ENCODE data around the gene RNF114.
"Not testable (repeated sequence)": the region's sequence is repeated elsewhere in the genome, so short reads cannot be mapped to it uniquely, and the experiment has no call there.

Gene RNF114

GRCh38 chr20:49965781-49966305 is 29.6 kb downstream of the RNF114 start:
- DNase-seq (ENCODE audit: low read depth), result no peak

GRCh38 chr20:49966861-49967260 is 30.7 kb downstream of the RNF114 start:
- DNase-seq (ENCODE audit: low read depth), result no peak

- DNase-seq (ENCODE audit: low read depth), result no peak
Measured at GRCh38 chr20:49969234-49969633, 33.0 kb downstream of the RNF114 start.

GRCh38 chr20:49969946-49970345 is 33.7 kb downstream of the RNF114 start:
- DNase-seq (ENCODE audit: low read depth), result no peak

DNA sequence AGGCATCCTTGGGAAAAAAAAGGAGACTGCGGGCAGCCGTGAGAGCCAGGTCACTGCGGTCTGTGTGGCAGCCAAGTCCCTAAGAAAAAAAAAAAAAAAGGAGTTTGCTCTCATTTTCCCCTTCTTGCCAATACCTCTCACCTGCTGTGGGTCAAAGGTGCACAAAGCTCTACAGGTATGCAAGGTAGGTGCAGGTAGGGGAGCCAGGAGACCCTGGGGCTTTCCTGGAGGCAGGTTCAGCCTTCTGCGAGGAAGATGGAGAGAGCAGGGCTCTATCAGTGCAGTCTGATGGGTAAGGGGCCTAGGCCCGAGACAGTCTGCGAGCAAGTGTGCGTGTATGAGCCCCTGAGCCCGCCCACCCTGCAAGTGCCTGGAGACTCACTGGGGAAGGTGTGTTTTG is 34.3 kb downstream of the RNF114 start:
- no peak for DNase-seq (ENCODE audit: low read depth)

- no peak for DNase-seq (ENCODE audit: low read depth)
Measured at GRCh38 chr20:49973981-49974380, 37.8 kb downstream of the RNF114 start.

DNA sequence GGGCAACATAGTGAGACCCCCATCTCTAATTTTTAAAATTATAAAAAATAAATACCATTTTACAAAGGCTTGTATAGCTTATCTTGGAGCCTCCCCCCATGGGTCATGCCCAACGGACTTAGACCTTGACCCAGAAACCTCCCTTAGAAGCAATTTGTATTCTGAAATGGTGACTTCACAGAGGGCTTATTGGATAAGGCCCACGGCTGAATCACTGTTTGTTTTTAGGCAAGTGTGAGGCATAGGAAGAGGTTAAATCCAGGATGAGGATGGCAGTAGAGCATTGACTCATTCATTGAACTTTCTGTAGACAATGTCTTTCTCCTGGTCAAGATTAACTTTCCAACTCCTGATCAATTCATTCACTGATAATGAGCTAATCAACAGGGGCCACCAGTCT is 40.3 kb downstream of the RNF114 start:
- DNase-seq (ENCODE audit: low read depth), result no peak

- not testable (repeated sequence) for DNase-seq (ENCODE audit: low read depth)
Measured at GRCh38 chr20:49977740-49978139, 41.5 kb downstream of the RNF114 start.

- DNase-seq (ENCODE audit: low read depth), result no peak
Measured at GRCh38 chr20:49978685-49979029, 42.5 kb downstream of the RNF114 start.

DNA sequence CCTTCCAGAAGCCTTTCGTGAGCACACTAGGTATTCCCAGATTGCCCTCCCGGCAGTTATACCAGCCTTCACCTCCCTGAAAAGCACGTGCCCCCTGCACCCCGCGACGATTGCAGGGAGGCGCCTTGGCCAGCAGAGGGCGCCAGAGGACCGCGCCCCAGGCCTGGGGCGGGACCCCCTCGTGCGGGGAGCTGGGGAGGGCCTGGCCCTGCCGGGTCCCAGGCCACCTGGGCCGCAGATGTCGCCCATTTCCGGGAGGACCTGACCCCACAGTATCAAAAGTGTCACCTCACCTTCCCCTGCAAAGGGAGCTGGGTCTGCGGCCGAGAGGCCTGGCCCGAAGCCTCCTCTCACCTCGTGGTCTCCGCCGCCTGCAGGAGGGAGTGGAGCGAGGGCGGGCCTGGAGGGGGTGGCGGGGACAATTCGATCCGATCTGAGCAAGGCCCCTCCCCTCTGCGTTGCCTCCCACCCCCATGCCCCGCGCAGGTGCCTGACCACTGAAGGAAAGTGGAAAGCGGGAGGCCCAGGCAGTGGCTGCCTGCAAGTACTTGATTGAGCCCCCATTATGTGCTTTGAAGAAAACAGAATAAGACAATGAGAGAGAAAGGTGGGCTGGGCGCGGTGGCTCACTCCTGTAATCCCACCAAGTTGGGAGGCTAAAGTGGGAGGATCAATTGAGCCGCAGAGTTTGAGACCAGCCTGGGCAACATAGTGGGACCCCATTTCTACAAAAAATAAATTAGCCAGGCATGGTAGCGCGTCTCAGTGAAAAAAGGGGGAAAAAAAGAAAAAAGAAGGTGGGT is 43.0 kb downstream of the RNF114 start:
- DNase-seq (ENCODE audit: low read depth), result peak; percentile 58

DNA sequence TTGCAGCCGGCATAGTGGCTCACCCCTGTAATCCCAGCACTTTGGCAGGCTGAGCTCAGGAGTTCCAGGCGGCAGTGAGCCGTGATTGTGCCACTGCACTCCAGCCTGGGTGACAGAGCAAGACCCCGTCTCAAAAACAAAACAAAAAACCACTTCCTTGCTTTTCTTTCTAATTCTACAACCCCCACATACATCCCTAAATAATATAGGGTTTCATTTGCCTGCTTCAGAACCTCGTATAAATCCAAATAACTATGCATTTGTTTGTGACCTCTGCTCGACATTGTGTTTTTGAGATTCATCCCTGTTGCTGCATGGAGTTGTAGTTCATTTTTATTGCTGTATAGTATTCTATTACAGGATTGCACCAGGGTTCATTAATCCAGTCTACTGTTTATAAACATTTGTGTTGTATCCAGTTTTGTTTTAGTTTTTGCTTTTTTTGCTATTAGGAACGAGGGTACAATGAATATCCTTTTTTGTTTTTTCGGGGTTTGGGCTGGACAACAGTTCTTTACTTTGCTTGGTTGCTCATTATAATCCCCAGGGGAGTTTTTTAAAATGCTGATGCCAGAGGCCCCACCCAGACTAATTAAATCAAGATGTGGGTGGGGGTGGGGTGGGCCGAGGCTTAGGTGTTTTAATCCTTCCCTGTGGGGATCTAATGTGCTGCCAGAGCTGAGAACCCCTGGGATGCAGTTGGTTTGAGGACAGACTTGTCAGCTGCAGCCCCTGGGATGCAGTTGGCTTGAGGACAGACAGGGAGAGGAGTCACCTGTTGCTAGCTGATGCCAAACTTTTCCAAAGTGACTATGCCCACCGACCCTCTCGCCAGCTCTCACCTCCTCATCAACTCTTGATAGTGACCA is 44.2 kb downstream of the RNF114 start:
- no peak for DNase-seq (ENCODE audit: low read depth)

- DNase-seq (ENCODE audit: low read depth), result no peak
Measured at GRCh38 chr20:49981218-49982071, 45.2 kb downstream of the RNF114 start.

- no peak for DNase-seq (ENCODE audit: low read depth)
Measured at GRCh38 chr20:49982072-49982345, 45.8 kb downstream of the RNF114 start.

DNA sequence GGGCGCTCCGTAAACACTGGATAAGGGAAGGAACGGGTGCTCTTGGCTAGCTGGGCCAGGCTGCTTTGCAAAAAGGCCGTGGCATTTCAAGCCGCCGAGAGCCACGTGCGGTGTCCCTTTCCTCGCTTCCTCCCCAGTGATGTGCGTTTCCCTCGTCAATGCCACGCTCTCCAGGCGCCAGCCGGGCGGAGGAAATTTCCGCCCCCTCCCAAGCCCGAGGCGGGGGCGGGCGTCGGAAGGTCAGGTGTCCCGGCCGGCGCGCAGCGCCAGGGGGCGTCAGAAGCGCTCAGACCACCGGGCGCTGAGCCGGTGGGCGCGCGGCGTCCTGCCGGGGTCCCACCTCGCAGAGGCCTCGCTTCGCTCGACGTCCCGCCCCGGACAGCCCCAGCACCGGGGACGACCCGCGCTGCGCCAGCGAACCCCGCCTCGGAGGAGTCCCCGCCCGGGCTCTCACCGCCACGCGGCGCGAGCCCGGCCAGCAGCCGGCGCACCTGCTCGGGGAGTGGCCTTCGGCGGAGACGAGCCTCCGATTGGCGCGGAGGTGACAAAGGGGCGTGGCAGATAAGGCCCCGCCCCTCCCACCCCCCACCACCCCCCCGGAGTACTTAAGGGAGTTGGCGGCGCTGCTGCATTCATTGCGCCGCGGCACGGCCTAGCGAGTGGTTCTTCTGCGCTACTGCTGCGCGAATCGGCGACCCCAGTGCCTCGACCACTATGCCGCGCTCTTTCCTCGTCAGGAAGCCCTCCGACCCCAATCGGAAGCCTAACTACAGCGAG is 46.3 kb downstream of the RNF114 start, which contains the start of gene SNAI1:
Gene SNAI1, plus strand, starts transcription at position 635 of the 777 bp plus-strand sequence. Its CDS starts 80 bp downstream, at position 715.
- DNase-seq (ENCODE audit: low read depth), result peak; percentile 80

DNA sequence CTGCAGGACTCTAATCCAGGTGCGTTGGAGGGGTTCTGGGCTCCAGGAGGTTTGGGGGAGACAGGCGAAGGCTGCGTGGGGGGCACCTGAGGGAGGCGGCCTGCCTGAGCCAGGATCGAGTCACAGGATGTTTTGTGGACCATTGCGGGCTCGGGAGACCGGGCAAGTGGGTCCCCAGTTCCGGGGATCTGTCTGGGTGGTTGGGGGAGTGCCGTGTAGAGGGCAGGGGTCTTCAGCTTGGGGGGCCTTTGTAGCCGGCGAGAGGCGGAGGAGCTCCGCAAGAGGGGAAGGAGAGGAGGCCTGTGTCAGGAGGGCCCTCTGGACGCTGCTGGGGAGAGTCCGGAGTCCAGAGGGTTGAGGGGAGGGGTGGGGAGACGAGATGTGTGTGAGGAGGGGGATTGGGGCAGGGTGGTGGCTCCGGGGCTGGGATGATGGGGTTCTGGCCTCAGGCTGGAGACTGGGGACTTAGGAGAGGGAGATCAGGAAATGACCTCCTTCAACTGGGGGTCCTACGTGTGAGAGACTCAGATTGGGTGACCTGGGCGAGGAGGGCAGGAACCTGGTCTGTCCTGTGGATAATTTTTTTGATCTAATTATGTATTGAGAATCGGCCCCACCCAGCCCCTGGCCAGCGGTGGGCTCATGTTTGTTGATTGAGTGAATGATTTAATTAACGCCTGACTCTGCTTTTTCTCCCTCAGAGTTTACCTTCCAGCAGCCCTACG is 47.1 kb downstream of the RNF114 start:
- DNase-seq (ENCODE audit: low read depth), result no peak

DNA sequence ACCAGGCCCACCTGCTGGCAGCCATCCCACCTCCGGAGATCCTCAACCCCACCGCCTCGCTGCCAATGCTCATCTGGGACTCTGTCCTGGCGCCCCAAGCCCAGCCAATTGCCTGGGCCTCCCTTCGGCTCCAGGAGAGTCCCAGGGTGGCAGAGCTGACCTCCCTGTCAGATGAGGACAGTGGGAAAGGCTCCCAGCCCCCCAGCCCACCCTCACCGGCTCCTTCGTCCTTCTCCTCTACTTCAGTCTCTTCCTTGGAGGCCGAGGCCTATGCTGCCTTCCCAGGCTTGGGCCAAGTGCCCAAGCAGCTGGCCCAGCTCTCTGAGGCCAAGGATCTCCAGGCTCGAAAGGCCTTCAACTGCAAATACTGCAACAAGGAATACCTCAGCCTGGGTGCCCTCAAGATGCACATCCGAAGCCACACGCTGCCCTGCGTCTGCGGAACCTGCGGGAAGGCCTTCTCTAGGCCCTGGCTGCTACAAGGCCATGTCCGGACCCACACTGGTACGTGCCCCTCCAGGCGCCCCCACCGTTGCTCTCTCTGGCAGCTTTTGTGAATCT is 47.7 kb downstream of the RNF114 start:
- no peak for DNase-seq (ENCODE audit: low read depth)

DNA sequence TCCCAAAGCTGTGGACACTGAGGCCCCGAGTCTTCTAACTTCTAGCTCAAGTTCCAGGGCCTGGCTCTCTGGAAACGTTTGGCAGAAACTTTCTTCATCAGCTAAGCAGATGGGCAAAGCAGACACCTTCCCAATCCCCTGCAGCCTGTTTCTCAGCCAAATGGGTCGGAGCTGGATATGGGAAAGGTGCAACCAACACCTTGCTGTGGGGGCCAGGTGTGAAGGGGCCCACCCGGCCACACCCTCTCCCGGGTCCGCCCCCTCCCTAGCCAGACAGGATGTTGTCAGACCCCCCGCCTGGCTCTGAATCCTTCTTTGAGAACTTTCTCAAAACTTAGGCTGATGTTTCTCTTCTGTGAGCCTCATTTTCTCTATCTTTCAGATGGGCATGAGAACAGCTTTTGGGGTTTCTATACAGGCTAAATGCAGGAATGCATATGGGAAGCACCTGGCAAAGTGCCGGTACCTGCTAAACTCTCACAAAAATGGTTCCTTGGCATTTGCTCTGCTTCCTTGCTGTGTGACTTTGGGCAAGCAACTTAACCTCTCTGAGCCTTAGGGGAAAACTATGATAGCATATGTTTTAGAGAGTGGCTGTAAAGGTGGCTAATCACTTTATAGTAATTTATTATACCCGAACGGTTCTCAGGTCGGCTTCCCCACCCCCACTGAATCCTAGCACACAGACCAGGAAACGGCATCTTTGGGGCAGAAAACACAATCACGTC is 48.4 kb downstream of the RNF114 start:
- no peak for DNase-seq (ENCODE audit: low read depth)

DNA sequence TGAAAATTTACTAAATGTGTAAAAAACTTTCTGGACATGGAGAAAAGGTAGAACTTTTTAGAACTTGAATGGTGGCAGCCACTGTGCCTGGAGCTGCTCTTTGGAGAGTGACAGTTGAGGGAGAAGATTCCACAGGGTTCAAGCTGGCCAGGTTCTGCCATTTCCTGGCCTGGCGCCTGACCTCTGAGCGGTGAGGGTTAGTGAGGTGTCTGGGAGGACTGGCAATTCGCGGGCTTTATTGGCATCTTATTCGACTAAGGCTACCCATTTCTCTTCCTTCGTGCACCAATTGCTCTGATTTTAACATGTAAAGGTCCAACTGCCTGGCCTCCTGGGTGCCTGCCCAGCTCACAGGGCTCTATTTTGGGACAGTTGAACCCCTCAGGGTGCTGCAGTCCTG is 49.0 kb downstream of the RNF114 start:
- DNase-seq (ENCODE audit: low read depth), result no peak

DNA sequence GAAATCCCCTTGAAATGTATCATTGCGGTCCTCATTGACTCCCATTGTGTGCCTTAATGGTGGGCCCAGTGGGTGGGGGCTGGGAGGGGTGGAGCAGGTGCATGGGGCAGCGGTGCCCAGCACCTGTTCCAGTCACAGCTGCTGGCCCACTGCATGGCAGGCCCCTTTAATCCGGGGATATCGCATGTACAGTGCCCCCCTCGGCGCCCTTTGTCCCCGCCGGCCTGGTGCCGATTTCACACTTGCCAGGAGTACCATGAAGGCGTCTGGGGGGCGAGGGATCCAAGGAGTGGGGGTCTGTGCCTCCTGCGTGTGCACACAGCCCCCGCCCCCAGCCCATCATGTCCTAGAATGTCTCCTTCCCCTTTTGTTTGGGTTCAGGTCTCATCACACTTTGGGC is 49.4 kb downstream of the RNF114 start:
- DNase-seq (ENCODE audit: low read depth), result no peak

GRCh38 chr20:49986049-49986448 is 49.9 kb downstream of the RNF114 start:
- no peak for DNase-seq (ENCODE audit: low read depth)
